Lower leg skin (tissue), 4 donors: Measurements from ENCODE around the gene GRAMD1A. TPM values are rescaled to one million over a fixed set of nuclear protein-coding genes. Genes with fewer than 3 reads are reported as not detected.

Source experiments
- DNase-seq, 2 donors: peaks; one replicate each; pipeline ENCODE4 v3.0.0-alpha.2; 2019; ENCODE audit warnings: low spot score in 2 of 2
- H3K4me3 ChIP-seq: fragments of 200-600 bp; sonication (generic); 2 replicates; pipeline ENCODE4 v1.5.1; 2017; ENCODE audit warnings: mild to moderate bottlenecking, low read depth; ENCODE audit not compliant: poor library complexity, severe bottlenecking
- POLR2A ChIP-seq, 2 donors: fragments of 450-650 bp; IDR thresholded peaks; one replicate each; pipeline ENCODE4 v1.6.1; 2016 to 2017; ENCODE audit warnings: antibody characterized with exemption in 2 of 2, mild to moderate bottlenecking in 1 of 2, moderate library complexity in 1 of 2
- WGBS, 2 donors: methylation state at CpG; one replicate each; pipeline ENCODE4 v1.1.5; 2018; 5-methylcytosine and 5-hydroxymethylcytosine counted together
- intact Hi-C: fragments of 100-400 bp; cut with DNase I; formaldehyde crosslinking; loops from one replicate; pipeline ENCODE4 v1.15.0; 2023; ENCODE audit warnings: low total_unique reads
- total RNA-seq, 4 donors: library from RNA; depleted of rRNA; stranded (reverse); fragments of >200 nt; gene quantifications; one replicate each; pipeline ENCODE4 v1.1.0, GENCODE V29; 2016
- TF ChIP-seq, protein P1 (sequence below), 3 donors: fragments of 450-650 bp; IDR thresholded peaks; one replicate each; pipeline ENCODE4 v1.5.1; 2016; ENCODE audit warnings: antibody characterized with exemption in 3 of 3, mild to moderate bottlenecking in 3 of 3, moderate library complexity in 2 of 3

GRAMD1A gene
- total RNA-seq, 4 donors from 2014 or later: 12.6 to 49.2 (median 20.3) TPM

- no peak overlapping the region for H3K4me3 ChIP-seq
- WGBS, 2 donors: 87 to 88% methylated on average over 7 of the region's 7 CpGs
- DNase-seq: no peak
- intact Hi-C loops: no loop called here
- TF ChIP-seq, protein P1, sequence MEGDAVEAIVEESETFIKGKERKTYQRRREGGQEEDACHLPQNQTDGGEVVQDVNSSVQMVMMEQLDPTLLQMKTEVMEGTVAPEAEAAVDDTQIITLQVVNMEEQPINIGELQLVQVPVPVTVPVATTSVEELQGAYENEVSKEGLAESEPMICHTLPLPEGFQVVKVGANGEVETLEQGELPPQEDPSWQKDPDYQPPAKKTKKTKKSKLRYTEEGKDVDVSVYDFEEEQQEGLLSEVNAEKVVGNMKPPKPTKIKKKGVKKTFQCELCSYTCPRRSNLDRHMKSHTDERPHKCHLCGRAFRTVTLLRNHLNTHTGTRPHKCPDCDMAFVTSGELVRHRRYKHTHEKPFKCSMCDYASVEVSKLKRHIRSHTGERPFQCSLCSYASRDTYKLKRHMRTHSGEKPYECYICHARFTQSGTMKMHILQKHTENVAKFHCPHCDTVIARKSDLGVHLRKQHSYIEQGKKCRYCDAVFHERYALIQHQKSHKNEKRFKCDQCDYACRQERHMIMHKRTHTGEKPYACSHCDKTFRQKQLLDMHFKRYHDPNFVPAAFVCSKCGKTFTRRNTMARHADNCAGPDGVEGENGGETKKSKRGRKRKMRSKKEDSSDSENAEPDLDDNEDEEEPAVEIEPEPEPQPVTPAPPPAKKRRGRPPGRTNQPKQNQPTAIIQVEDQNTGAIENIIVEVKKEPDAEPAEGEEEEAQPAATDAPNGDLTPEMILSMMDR (IDR thresholded peaks at IDR 0.05): no peak
- no peak for TF ChIP-seq POLR2A (IDR thresholded peaks at IDR 0.05)
These were observed 62.8 kb downstream of the GRAMD1A start for GRCh38 chr19:35062942-35063341.

- no peak for TF ChIP-seq POLR2A (IDR thresholded peaks at IDR 0.05)
- TF ChIP-seq, protein P1 (IDR thresholded peaks at IDR 0.05): no peak
- 75 to 82% methylated on average over 10 of the region's 10 CpGs for WGBS, 2 donors
These were observed 64.1 kb downstream of the GRAMD1A start for GRCh38 chr19:35063940-35064818.

DNA sequence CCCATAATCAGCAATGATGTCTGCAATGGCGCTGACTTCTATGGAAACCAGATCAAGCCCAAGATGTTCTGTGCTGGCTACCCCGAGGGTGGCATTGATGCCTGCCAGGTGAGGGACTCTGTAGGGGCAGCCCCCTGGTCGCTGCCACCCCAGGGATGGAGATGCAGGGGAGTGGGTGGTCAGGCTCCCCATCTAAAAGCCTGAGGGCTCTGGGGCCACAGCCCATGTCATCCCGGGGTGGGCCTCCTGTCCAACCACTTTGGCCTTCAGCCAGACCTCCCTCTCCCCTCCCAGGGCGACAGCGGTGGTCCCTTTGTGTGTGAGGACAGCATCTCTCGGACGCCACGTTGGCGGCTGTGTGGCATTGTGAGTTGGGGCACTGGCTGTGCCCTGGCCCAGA, 65.5 kb downstream of the GRAMD1A start:
- intact Hi-C loops: loop anchor here (5.0 kb wide), 1 partner anchor 67 kb away; no protein-coding TSS in a partner anchor
- no peak overlapping the region for H3K4me3 ChIP-seq
- 81 to 87% methylated on average over 3 to 10 of the region's 10 CpGs for WGBS, 2 donors
- TF ChIP-seq, protein P1 (IDR thresholded peaks at IDR 0.05): no peak
- TF ChIP-seq POLR2A (IDR thresholded peaks at IDR 0.05): no peak
- DNase-seq: no peak

More at GRCh38 chr19:35063940-35064818, 64.1 kb downstream of the GRAMD1A start:
- no peak for DNase-seq
- intact Hi-C loops: no loop called here
- H3K4me3 ChIP-seq: no peak overlapping the region

DNA sequence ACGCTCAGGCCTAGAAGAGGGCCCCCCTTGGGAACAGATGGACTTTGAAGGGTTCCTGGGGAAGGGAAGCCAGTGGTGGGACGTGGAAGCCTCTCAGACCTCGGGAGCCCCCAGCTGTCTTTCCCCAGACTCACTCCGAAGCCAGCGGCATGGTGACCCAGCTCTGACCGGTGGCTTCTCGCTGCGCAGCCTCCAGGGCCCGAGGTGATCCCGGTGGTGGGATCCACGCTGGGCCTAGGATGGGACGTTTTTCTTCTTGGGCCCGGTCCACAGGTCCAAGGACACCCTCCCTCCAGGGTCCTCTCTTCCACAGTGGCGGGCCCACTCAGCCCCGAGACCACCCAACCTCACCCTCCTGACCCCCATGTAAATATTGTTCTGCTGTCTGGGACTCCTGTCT, 66.0 kb downstream of the GRAMD1A start:
- TF ChIP-seq, protein P1 (IDR thresholded peaks at IDR 0.05): no peak
- TF ChIP-seq POLR2A (IDR thresholded peaks at IDR 0.05): no peak
- intact Hi-C loops: loop anchor here (5.0 kb wide), 1 partner anchor 66 kb away; no protein-coding TSS in a partner anchor
- H3K4me3 ChIP-seq: no peak overlapping the region
- WGBS, 2 donors: 89 to 92% methylated on average over 15 of the region's 15 CpGs
- no peak for DNase-seq

DNA sequence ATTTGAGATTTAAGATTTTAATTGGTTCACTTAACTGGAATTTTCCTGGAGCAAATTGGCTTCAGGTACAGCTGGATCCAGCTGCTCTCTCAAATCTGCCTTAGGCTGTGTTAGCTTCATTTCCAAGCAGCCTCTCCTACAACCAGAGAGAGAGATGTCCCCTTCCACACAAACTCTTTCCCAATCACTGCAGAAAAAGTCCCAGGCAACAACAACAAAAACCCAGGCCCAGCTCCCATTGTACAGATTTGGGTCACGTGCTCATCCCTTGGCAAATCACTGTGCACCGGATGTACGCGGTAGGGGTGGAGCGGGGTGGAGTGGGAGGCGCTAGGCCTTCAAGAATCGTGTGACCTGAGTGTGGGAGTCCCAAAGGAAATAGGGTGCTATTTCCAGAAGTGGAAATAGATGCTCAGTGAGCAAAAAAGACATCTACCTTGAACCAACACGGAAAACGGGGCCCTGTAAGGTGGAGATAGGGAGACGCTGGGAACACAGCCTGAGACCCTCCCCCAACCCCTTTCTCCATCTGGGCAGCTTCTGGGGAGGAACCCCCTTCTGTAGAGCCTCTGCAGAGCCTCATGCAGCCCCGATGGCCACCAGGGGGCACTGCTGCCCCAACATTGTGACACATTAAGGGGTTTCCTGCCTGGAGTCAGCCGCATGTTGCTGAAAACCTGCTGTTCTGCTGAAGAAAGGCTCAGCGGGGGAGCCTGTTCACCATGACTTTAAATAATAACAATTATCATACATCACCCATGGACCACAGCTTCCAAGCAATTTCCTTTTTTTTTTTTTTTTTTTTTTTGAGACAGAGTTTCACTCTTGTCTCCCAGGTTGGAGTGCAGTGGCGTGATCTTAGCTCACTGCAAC, 66.8 kb downstream of the GRAMD1A start:
- peak; percentile 76 to 97 for DNase-seq
- intact Hi-C loops: loop anchor here (5.0 kb wide), 1 partner anchor 65 kb away; no protein-coding TSS in a partner anchor
- TF ChIP-seq, protein P1 (IDR thresholded peaks at IDR 0.05): peak in 1 of 3 donors; percentile 79
- TF ChIP-seq POLR2A (IDR thresholded peaks at IDR 0.05): no peak
- 12 to 15% methylated on average over 13 to 14 of the region's 14 CpGs for WGBS, 2 donors
- H3K4me3 ChIP-seq: no peak overlapping the region
